Measurements from ENCODE around the gene TMEM72. TPM values are rescaled to one million over a fixed set of nuclear protein-coding genes. Genes with fewer than 3 reads are reported as not detected.

TMEM72 gene
- polyA plus RNA-seq, 3 donors, result 60.1 to 68.1 (median 62.7) TPM

GRCh38 chr10:44976352-44977198 lies 65.4 kb downstream of the TMEM72 start:
- DNase-seq (ENCODE audit: low read depth in 3 of 3, low spot score in 2 of 3), result no peak

DNA sequence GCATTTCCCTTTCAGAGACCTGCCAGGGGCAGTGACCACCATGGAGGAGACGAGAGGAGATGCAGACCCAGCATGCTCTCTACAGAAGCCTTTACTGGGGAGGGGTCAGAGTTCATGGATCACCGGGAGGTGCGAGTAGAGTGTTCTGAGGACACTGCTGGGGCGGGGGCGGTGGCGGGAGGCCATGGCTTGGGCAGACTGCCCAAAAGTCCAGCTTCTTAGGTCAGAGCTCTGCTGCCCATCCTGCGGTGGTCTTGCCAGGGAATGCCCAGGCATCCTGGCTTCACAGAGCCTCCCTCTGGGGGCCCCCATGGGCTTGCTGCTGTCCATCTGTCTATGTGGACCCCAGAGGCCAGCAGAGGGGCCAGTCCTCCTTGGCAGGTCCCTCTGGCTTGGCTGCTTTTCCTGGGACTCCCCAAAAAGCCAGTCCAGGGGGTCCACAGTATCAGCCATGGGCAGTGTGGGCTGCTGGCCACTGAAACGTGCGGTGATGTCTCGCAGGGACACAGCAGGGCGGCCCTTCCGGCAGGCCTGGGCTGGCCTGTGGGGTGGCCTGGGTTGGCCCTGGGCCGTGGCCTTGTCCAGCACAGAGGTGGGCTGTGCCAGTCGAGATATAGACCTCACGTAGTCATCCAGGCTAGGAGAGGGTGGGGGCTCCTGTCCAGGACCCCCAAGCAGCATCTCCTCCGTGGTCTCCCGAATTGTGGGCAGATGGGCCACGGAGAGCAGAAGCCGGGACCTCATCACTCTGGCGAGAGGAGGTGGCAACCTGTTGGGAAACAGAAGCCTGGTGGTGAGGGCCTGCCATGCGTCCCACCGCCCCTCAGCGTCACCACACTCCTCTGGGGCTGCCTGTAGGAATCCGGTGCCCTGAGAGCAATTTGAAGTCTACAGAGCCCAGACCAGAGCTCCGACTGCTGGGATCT lies 66.4 kb downstream of the TMEM72 start:
- DNase-seq (ENCODE audit: low read depth in 3 of 3, low spot score in 2 of 3), result no peak

GRCh38 chr10:44978213-44978569 lies 67.1 kb downstream of the TMEM72 start:
- no peak for DNase-seq (ENCODE audit: low read depth in 3 of 3, low spot score in 2 of 3)

DNA sequence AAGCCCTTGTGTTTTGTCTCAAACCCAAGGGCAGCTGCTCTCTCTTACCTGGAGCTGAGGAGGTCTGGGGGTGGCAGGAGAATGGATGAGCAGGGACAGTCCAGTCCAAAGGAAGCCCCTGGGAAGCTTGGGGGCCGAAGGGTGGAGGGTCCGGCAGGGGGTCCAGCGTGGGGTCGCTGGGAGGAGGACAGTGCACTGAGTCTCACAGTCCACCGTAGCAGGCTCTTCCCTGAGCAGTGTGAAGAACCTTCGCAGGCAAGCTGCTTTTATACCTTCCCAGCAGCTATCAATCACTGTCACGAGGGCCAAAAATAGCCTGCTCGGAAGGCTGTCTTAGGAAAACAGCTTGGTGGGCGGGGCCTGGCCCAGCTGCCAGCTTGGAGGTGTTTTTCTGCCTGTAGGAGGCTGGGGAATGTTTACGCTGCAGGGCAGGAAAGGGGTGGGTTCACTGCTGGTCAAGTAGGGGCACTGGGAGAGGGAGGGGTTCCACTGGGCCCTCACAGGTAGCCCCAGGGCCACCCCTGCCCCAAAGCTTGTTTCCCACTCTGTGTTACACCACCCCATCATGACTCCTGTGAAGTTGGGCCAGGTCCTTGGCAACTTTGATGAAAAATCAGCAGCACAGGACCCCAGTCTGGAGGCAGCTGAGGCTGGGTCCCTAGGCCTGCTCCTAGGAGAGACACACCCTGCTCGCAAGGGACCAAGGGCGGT lies 67.6 kb downstream of the TMEM72 start, which contains the start of gene DEPP1:
TSS of gene DEPP1 (minus strand) at position 240 of the 711 bp plus-strand sequence. CDS start 779 bp downstream, outside the sequence.
- DNase-seq (ENCODE audit: low read depth in 3 of 3, low spot score in 2 of 3), result peak; percentile 88 to 92 (median 92)

- DNase-seq (ENCODE audit: low read depth in 3 of 3, low spot score in 2 of 3), result no peak
Observed at GRCh38 chr10:44979281-44980191, 68.4 kb downstream of the TMEM72 start.

DNA sequence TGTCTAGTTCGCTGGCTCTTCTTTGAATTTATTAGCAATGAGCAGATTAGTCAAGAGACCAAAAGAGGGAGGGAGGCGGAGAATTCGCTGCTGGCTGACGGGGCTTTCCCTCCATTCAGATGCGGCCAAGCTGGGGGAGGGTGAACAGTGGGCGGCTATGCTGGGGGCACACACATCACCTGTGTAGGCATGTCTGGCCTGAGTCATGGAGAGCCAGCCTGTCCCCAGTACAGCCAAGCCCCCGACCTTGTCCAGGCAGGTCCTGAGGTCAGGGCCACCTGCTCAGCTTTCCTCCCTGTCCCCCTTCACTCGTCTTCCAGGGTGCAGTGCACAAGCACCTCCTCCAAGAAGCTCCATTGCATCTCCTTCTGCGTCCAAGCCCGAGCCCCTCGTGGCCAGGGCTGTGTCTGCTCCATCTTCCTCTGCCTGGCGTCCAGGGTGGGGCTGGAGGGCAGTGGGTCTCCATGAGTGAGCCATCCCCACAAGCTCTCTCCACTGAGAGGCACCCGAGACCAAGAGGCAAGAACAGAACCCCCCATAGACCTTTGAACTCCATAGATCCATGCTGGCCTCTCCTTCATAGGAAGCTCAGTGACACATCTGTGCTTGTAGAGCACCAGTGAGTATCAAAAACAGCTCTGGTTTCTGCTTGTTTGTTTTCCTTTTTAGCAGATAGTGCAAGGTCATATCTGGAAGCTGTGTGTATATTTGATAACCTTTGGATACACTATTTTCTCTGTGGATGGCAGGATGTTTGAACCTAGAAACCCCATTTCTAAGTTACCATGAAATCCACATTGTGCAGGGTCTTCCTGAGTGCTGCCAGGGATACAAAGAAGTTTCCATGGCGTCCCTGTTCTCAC lies 69.4 kb downstream of the TMEM72 start:
- no peak for DNase-seq (ENCODE audit: low read depth in 3 of 3, low spot score in 2 of 3)

DNA sequence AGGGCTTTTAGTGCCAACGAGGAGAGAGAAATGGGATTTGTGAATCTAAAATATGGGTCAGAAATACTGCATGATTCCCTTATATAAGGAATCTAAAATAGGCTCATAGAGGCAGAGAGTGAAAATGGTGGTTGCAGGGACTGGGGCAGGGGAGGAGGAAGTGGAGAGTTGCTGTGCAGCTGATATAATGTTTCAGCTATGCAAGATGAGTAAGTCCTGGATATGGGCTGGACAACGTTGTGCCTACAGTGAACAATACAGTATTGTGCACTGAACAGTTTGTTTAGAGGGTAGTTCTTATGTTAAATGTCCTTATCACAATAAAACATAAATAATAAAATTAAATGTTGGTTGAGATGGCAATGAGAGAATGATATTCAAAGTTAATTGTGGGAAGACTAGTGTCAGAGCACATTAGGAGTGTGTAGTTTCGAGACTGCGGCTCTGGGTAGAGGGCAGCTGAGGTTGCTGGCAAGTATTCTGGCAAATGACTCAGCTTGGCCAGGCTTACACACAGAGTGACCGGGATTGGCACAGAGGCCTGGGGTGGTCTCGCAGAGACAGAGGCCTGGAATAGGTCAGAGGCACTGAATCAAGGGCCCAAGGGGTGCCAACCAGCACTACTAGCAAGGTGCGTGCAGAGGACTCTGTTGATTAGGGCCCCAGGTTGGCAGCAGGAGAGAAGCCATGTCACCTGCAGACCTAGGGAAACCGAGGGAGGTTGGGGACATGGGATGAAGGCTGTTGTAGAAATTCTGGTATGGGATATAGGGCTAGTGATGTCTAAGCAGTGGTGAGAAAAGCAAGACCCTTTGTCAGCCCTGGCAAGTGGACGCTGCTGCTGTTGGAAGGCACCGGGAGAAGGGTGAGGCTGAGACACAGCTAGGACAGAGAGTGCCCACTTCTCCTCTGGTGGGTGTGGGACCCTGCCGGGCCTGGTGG lies 70.3 kb downstream of the TMEM72 start:
- DNase-seq (ENCODE audit: low read depth in 3 of 3, low spot score in 2 of 3), result no peak

- no peak for DNase-seq (ENCODE audit: low read depth in 3 of 3, low spot score in 2 of 3)
Observed at GRCh38 chr10:44982114-44982460, 71.0 kb downstream of the TMEM72 start.

DNA sequence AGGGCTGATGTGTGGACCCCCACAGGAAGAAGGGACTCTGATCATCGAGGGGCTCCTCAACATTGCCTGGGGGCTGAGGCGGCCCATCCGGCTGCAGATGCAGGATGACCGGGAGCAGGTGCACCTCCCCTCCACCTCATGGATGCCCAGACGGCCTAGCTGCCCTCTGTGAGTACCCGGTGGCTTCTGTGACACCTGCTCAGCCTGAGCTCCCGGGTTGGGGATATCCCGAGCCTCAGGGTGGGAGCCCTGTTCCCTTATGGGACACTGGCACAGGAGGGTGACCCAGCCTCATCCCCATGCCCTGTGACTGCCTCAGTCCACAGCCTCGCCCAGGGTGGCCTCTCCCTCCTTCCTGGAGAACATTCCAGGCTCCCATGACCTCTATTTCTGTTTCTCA lies 71.4 kb downstream of the TMEM72 start:
- DNase-seq (ENCODE audit: low read depth in 3 of 3, low spot score in 2 of 3), result no peak

GRCh38 chr10:44983066-44983894 lies 72.1 kb downstream of the TMEM72 start:
- DNase-seq (ENCODE audit: low read depth in 3 of 3, low spot score in 2 of 3), result no peak

DNA sequence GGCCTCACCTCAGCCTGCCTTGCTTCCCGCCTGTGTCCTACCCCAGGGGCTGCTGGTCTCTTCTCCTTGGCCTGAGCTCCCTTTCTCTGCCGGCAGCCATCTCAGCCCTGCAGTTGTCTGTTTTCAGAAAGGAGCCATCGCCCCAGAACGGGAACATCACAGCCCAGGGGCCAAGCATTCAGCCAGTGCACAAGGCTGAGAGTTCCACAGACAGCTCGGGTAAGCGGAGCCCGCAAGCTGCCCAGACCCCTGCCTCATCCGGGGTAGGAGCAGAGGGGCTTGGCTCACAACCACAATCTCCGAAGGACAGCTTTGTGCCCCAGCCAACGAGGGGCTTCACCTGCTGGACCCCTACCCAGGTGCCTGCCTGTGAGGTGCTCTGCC lies 72.8 kb downstream of the TMEM72 start:
- no peak for DNase-seq (ENCODE audit: low read depth in 3 of 3, low spot score in 2 of 3)

DNA sequence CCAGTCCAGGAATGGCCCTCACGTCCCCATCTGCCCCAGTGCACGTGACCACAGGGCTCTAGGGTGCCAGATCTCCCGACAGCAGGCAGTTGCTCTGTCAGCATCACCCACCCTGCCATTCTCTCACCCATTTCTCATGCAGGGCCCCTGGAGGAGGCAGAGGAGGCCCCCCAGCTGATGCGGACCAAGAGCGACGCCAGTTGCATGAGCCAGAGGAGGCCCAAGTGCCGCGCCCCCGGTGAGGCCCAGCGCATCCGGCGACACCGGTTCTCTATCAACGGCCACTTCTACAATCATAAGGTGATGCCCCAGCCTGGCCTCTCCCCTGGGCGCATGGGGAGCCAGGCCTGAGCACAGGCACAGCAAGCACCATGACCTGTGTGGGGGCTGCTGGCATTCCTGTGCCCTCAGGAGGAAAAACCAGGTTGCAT lies 73.5 kb downstream of the TMEM72 start:
- no peak for DNase-seq (ENCODE audit: low read depth in 3 of 3, low spot score in 2 of 3)

GRCh38 chr10:44985175-44985681 lies 74.1 kb downstream of the TMEM72 start:
- no peak for DNase-seq (ENCODE audit: low read depth in 3 of 3, low spot score in 2 of 3)

- DNase-seq (ENCODE audit: low read depth in 3 of 3, low spot score in 2 of 3), result no peak
Observed at GRCh38 chr10:44986179-44986578, 75.0 kb downstream of the TMEM72 start.

Measured in right renal cortex interstitium (tissue), 3 donors.